ENCODE measurements around the gene POP4.
"Not testable (repeated sequence)": the region's sequence is repeated elsewhere in the genome, so short reads cannot be mapped to it uniquely, and the experiment has no call there.

Gene POP4

GRCh38 chr19:29623726-29624488 lies 17.8 kb downstream of the POP4 start:
- H3K4me3 ChIP-seq (ENCODE audit: low read length): no peak overlapping the region
- no peak for TF ChIP-seq ZNF274 (IDR thresholded peaks at IDR 0.05; ENCODE audit: low read depth, low read length)

- no peak overlapping the region for H3K4me3 ChIP-seq (ENCODE audit: low read length)
- TF ChIP-seq ZNF274 (IDR thresholded peaks at IDR 0.05; ENCODE audit: low read depth, low read length): no peak
Observed at GRCh38 chr19:29624489-29625185, 18.6 kb downstream of the POP4 start.

- no peak overlapping the region for H3K4me3 ChIP-seq (ENCODE audit: low read length)
- TF ChIP-seq ZNF274 (IDR thresholded peaks at IDR 0.05; ENCODE audit: low read depth, low read length): no peak
Observed at GRCh38 chr19:29625186-29625651, 19.1 kb downstream of the POP4 start.

- TF ChIP-seq ZNF274 (IDR thresholded peaks at IDR 0.05; ENCODE audit: low read depth, low read length): no peak
- no peak overlapping the region for H3K4me3 ChIP-seq (ENCODE audit: low read length)
Observed at GRCh38 chr19:29626386-29626785, 20.3 kb downstream of the POP4 start.

GRCh38 chr19:29626832-29627231 lies 20.7 kb downstream of the POP4 start:
- H3K4me3 ChIP-seq (ENCODE audit: low read length): not testable (repeated sequence)

GRCh38 chr19:29628661-29629385 lies 22.7 kb downstream of the POP4 start:
- no peak overlapping the region for H3K4me3 ChIP-seq (ENCODE audit: low read length)
- no peak for TF ChIP-seq ZNF274 (IDR thresholded peaks at IDR 0.05; ENCODE audit: low read depth, low read length)

GRCh38 chr19:29629836-29630534 lies 23.9 kb downstream of the POP4 start:
- TF ChIP-seq ZNF274 (IDR thresholded peaks at IDR 0.05; ENCODE audit: low read depth, low read length): no peak
- no peak overlapping the region for H3K4me3 ChIP-seq (ENCODE audit: low read length)

- no peak for TF ChIP-seq ZNF274 (IDR thresholded peaks at IDR 0.05; ENCODE audit: low read depth, low read length)
- H3K4me3 ChIP-seq (ENCODE audit: low read length): no peak overlapping the region
Observed at GRCh38 chr19:29630655-29631054, 24.6 kb downstream of the POP4 start.

GRCh38 chr19:29631450-29631849 lies 25.4 kb downstream of the POP4 start:
- no peak for TF ChIP-seq ZNF274 (IDR thresholded peaks at IDR 0.05; ENCODE audit: low read depth, low read length)
- no peak overlapping the region for H3K4me3 ChIP-seq (ENCODE audit: low read length)

GRCh38 chr19:29634002-29634401 lies 27.9 kb downstream of the POP4 start:
- no peak for TF ChIP-seq ZNF274 (IDR thresholded peaks at IDR 0.05; ENCODE audit: low read depth, low read length)
- no peak overlapping the region for H3K4me3 ChIP-seq (ENCODE audit: low read length)

GRCh38 chr19:29634423-29635130 lies 28.5 kb downstream of the POP4 start:
- H3K4me3 ChIP-seq (ENCODE audit: low read length): no peak overlapping the region
- TF ChIP-seq ZNF274 (IDR thresholded peaks at IDR 0.05; ENCODE audit: low read depth, low read length): no peak

GRCh38 chr19:29635963-29636362 lies 29.9 kb downstream of the POP4 start:
- H3K4me3 ChIP-seq (ENCODE audit: low read length): no peak overlapping the region
- TF ChIP-seq ZNF274 (IDR thresholded peaks at IDR 0.05; ENCODE audit: low read depth, low read length): no peak

- TF ChIP-seq ZNF274 (IDR thresholded peaks at IDR 0.05; ENCODE audit: low read depth, low read length): no peak
- no peak overlapping the region for H3K4me3 ChIP-seq (ENCODE audit: low read length)
Observed at GRCh38 chr19:29636553-29637360, 30.7 kb downstream of the POP4 start.

Data from GM08714 (cell line).